Neuronal stem cell (in vitro differentiated cells): ENCODE measurements around the gene ZMYM1.

ENCODE experiments used
- DNase-seq: peaks from one replicate; pipeline ENCODE4 v3.0.0-alpha.2; 2013; ENCODE audit warnings: low spot score
- H2AFZ ChIP-seq: one replicate; pipeline ENCODE4 v1.6.1; 2013; ENCODE audit warnings: mild to moderate bottlenecking, low read length, inconsistent platforms
- H2AK5ac ChIP-seq: 2 replicates; pipeline ENCODE4 v1.6.1; 2013; ENCODE audit warnings: low read depth, mild to moderate bottlenecking, inconsistent platforms, low read length, moderate library complexity, mixed read lengths
- H2BK120ac ChIP-seq: 2 replicates; pipeline ENCODE4 v1.6.1; 2013; ENCODE audit warnings: low read depth, mild to moderate bottlenecking, inconsistent platforms, low read length, moderate library complexity, mixed read lengths
- H2BK12ac ChIP-seq: one replicate; pipeline ENCODE4 v1.6.1; 2013; ENCODE audit warnings: low read length, inconsistent platforms
- H2BK15ac ChIP-seq: 2 replicates; pipeline ENCODE4 v1.6.1; 2013; ENCODE audit warnings: mild to moderate bottlenecking, low read length, inconsistent platforms, mixed read lengths
- H2BK5ac ChIP-seq: one replicate; pipeline ENCODE4 v1.6.1; 2013; ENCODE audit warnings: inconsistent platforms, mild to moderate bottlenecking, low read length, moderate library complexity
- H3K14ac ChIP-seq: one replicate; pipeline ENCODE4 v1.6.1; 2013; ENCODE audit warnings: low read length, inconsistent platforms
- H3K18ac ChIP-seq: 2 replicates; pipeline ENCODE4 v1.6.1; 2013; ENCODE audit warnings: low read length, inconsistent platforms
- H3K23ac ChIP-seq: 2 replicates; pipeline ENCODE4 v1.6.1; 2013; ENCODE audit warnings: low read depth, mild to moderate bottlenecking, mixed read lengths, low read length, inconsistent platforms; ENCODE audit not compliant: poor library complexity
- H3K27ac ChIP-seq: replicated peaks from 3 replicates; pipeline ENCODE4 v1.5.1; 2013; ENCODE audit warnings: low read length, inconsistent platforms
- H3K27me3 ChIP-seq, 3 experiments: 2 replicates each; pipeline ENCODE4 v1.6.1; 2013; ENCODE audit warnings: low read length in 3 of 3, mild to moderate bottlenecking in 2 of 3, inconsistent platforms in 1 of 3, low read depth in 1 of 3, mixed read lengths in 1 of 3, moderate library complexity in 1 of 3; ENCODE audit not compliant: control insufficient read depth in 3 of 3, insufficient read depth in 3 of 3
- H3K36me3 ChIP-seq, 2 donors: replicated peaks in 1 of 2; 2 replicates each; pipeline ENCODE4 v1.6.1; 2013; ENCODE audit warnings: low read length in 2 of 2; ENCODE audit not compliant: control insufficient read depth in 2 of 2, insufficient read depth in 2 of 2
- H3K4ac ChIP-seq: 2 replicates; pipeline ENCODE4 v1.6.1; 2013; ENCODE audit warnings: inconsistent platforms, mild to moderate bottlenecking, low read length, moderate library complexity
- H3K4me1 ChIP-seq, 2 donors: 1 replicate in 1 of 2; 2 replicates in 1 of 2; pipeline ENCODE4 v1.6.1; 2013; ENCODE audit warnings: low read length in 2 of 2, low read depth in 1 of 2; ENCODE audit not compliant: control insufficient read depth in 2 of 2, insufficient read depth in 1 of 2
- H3K4me2 ChIP-seq: one replicate; pipeline ENCODE4 v1.6.1; 2013; ENCODE audit warnings: mild to moderate bottlenecking, low read length, inconsistent platforms; ENCODE audit not compliant: insufficient read depth, poor library complexity, severe bottlenecking
- H3K4me3 ChIP-seq, 2 donors: 2 replicates each; pipeline ENCODE4 v1.5.1; 2013; ENCODE audit warnings: low read length in 2 of 2, mild to moderate bottlenecking in 2 of 2, inconsistent platforms in 1 of 2, moderate library complexity in 1 of 2
- H3K79me1 ChIP-seq: one replicate; pipeline ENCODE4 v1.6.1; 2013; ENCODE audit warnings: low read depth, mild to moderate bottlenecking, inconsistent platforms, low read length, moderate library complexity
- H3K9ac ChIP-seq: one replicate; pipeline ENCODE4 v1.6.1; 2013; ENCODE audit warnings: mild to moderate bottlenecking, low read depth, low read length, inconsistent platforms; ENCODE audit not compliant: poor library complexity
- H3K9me3 ChIP-seq, 2 donors: replicated peaks in 1 of 2; 2 replicates each; pipeline versions ENCODE3 to v1.6.1; 2013; ENCODE audit warnings: low read length in 2 of 2, mild to moderate bottlenecking in 2 of 2, inconsistent platforms in 1 of 2, low read depth in 1 of 2, mixed read lengths in 1 of 2, moderate library complexity in 1 of 2; ENCODE audit not compliant: control insufficient read depth in 2 of 2, insufficient read depth in 1 of 2
- H4K8ac ChIP-seq: one replicate; pipeline ENCODE4 v1.6.1; 2013; ENCODE audit warnings: low read depth, mild to moderate bottlenecking, inconsistent platforms, low read length, moderate library complexity
- H4K91ac ChIP-seq: one replicate; pipeline ENCODE4 v1.6.1; 2013; ENCODE audit warnings: low read length, low read depth, mild to moderate bottlenecking, inconsistent platforms; ENCODE audit not compliant: poor library complexity
- WGBS, 2 donors: extraction: QIAGEN DNeasy Blood & Tissue Kit; methylation state at CpG; one replicate each; pipeline ENCODE4 v1.1.7; 2013; ENCODE audit warnings: missing lambda C conversion rate in 2 of 2, mixed read lengths in 1 of 2; ENCODE audit not compliant: insufficient read length in 2 of 2, insufficient replicate concordance in 1 of 2; ENCODE audit errors: extremely low coverage in 2 of 2; 5-methylcytosine and 5-hydroxymethylcytosine counted together

The ZMYM1 gene

GRCh38 chr1:35032384-35032739 lies 46.8 kb upstream of the ZMYM1 start:
- Histone ChIP-seq H2BK5ac (no peak overlapping the region), H3K27me3 (no peaks in the 10 kb centered on the region), H3K27ac (no peak overlapping the region), H3K9me3 (peaks cover 4 to 14% of the 10 kb centered on the region in 2 donors), H2BK12ac (no peak overlapping the region), H3K4me3 (peak overlapping the region in 1 of 2 donors; percentile 73), H2BK15ac (no peak overlapping the region), H4K91ac (no peak overlapping the region), H3K4me1 (no peaks in the 10 kb centered on the region), H3K4me2 (no peak overlapping the region), H4K8ac (no peak overlapping the region), H3K18ac (no peak overlapping the region), H3K14ac (no peak overlapping the region), H3K36me3 (peaks cover 0 to 17% of the 10 kb centered on the region in 2 donors), H2AK5ac (no peak overlapping the region), H3K79me1 (no peaks in the 10 kb centered on the region), H3K9ac (no peak overlapping the region), H3K23ac (no peak overlapping the region), H3K4ac (no peak overlapping the region), H2BK120ac (no peak overlapping the region), H2AFZ (peak overlapping the region; percentile 50)
- no CpG with 5 or more reads among the region's 1 CpG for WGBS, 2 donors
- no peak for DNase-seq

- Histone ChIP-seq H3K27ac (no peak overlapping the region), H3K27me3 (no peaks in the 10 kb centered on the region), H3K36me3 (peaks cover 0 to 10% of the 10 kb centered on the region in 2 donors), H3K79me1 (no peaks in the 10 kb centered on the region), H2AK5ac (no peak overlapping the region), H3K9ac (no peak overlapping the region), H3K9me3 (peaks cover 4 to 14% of the 10 kb centered on the region in 2 donors), H2BK12ac (no peak overlapping the region), H3K4me3 (no peak overlapping the region), H2BK5ac (no peak overlapping the region), H3K14ac (no peak overlapping the region), H3K18ac (no peak overlapping the region), H3K23ac (no peak overlapping the region), H4K91ac (no peak overlapping the region), H2BK15ac (no peak overlapping the region), H3K4ac (no peak overlapping the region), H2BK120ac (no peak overlapping the region), H4K8ac (no peak overlapping the region), H3K4me1 (no peaks in the 10 kb centered on the region), H2AFZ (no peak overlapping the region), H3K4me2 (no peak overlapping the region)
- no peak for DNase-seq
- no CpG with 5 or more reads among the region's 1 CpG for WGBS, 2 donors
Measured at GRCh38 chr1:35033346-35033745, 45.8 kb upstream of the ZMYM1 start.

DNA sequence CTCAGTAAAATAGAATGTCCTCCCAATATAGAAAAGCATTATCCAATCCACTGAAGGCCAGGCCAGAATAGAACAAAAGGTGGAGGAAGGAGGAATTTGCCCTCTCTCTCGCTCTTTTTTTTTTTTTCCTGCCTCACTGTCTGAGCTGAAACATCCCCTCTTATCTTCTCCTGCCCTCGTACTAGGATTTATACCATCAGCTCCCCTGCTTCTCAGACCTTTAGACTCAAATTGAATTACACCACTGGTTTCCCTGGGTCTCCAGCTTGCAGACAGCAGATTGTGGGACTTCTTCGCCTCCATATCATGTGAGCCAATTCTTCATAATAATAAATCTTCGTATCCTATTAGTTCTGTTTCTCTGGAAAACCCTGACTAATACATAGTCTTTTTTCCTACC lies 42.6 kb upstream of the ZMYM1 start:
- peaks cover 4 to 14% of the 10 kb centered on the region in 2 donors for H3K9me3 ChIP-seq

GRCh38 chr1:35037206-35037605 lies 42.0 kb upstream of the ZMYM1 start:
- no peaks in the 10 kb centered on the region for H3K4me1 ChIP-seq
- H3K36me3 ChIP-seq, result no peaks in the 10 kb centered on the region
- H2BK120ac ChIP-seq, result no peak overlapping the region
- no peak overlapping the region for H2BK5ac ChIP-seq
- H3K9me3 ChIP-seq, result peaks cover 2 to 13% of the 10 kb centered on the region in 2 donors
- H3K4ac ChIP-seq, result no peak overlapping the region
- H2BK15ac ChIP-seq, result no peak overlapping the region
- no peaks in the 10 kb centered on the region for H3K27me3 ChIP-seq
- no peak overlapping the region for H3K14ac ChIP-seq
- H3K4me2 ChIP-seq, result no peak overlapping the region
- H3K27ac ChIP-seq, result no peak overlapping the region
- H3K23ac ChIP-seq, result no peak overlapping the region
- H4K8ac ChIP-seq, result no peak overlapping the region
- H3K9ac ChIP-seq, result no peak overlapping the region
- peak overlapping the region; percentile 79 for H2AFZ ChIP-seq
- no peak for DNase-seq
- no peak overlapping the region for H3K4me3 ChIP-seq
- no CpG with 5 or more reads among the region's 1 CpG for WGBS, 2 donors
- H3K79me1 ChIP-seq, result no peaks in the 10 kb centered on the region
- H2BK12ac ChIP-seq, result no peak overlapping the region
- H4K91ac ChIP-seq, result no peak overlapping the region
- no peak overlapping the region for H2AK5ac ChIP-seq
- no peak overlapping the region for H3K18ac ChIP-seq

More for the DNA sequence above, 42.6 kb upstream of the ZMYM1 start:
- no peak overlapping the region for H2BK15ac ChIP-seq
- H2BK5ac ChIP-seq, result no peak overlapping the region
- no peak overlapping the region for H3K18ac ChIP-seq
- H3K36me3 ChIP-seq, result no peaks in the 10 kb centered on the region
- H3K27ac ChIP-seq, result no peak overlapping the region
- no peak overlapping the region for H3K14ac ChIP-seq
- H3K79me1 ChIP-seq, result no peaks in the 10 kb centered on the region
- no peak overlapping the region for H4K8ac ChIP-seq
- no peak overlapping the region for H3K9ac ChIP-seq
- WGBS, 2 donors, result no CpG with 5 or more reads among the region's 4 CpGs
- no peaks in the 10 kb centered on the region for H3K27me3 ChIP-seq
- H2AK5ac ChIP-seq, result no peak overlapping the region
- no peak for DNase-seq
- H2BK12ac ChIP-seq, result no peak overlapping the region
- no peak overlapping the region for H2BK120ac ChIP-seq
- no peak overlapping the region for H3K4me2 ChIP-seq
- H3K4me1 ChIP-seq, result no peaks in the 10 kb centered on the region
- no peak overlapping the region for H4K91ac ChIP-seq
- no peak overlapping the region for H3K23ac ChIP-seq
- H2AFZ ChIP-seq, result peak overlapping the region; percentile 79
- H3K4ac ChIP-seq, result no peak overlapping the region
- H3K4me3 ChIP-seq, result no peak overlapping the region
